ENCODE data around the gene CGB7. TPM values are rescaled to one million over a fixed set of nuclear protein-coding genes. Genes with fewer than 3 reads are reported as not detected.
"Not testable (repeated sequence)": the region's sequence is repeated elsewhere in the genome, so short reads cannot be mapped to it uniquely, and the experiment has no call there.

The CGB7 gene
- total and polyA plus RNA-seq, 9 of the 15 experiments (the other 6 are each of a cell fraction or from before 2014, with no cell fraction given), result not detected

GRCh38 chr19:49036815-49037214, 20.7 kb downstream of the CGB7 start, which contains the start of gene CGB1:
Gene CGB1, minus strand, starts transcription at chr19:49036895. Its CDS starts 184 bp downstream, at chr19:49036711.
- peak; percentile 93 for ATAC-seq
- H3K79me2 ChIP-seq (ENCODE audit: control insufficient read depth, insufficient read depth, low read length); H3K4me3 ChIP-seq; H3K4me2 ChIP-seq (ENCODE audit: insufficient read depth, low read length); H3K4me1 ChIP-seq (replicated peaks in 1 of 2; ENCODE audit: control insufficient read depth in 2 of 2, insufficient read depth in 2 of 2, low read length in 2 of 2); H3K36me3 ChIP-seq (ENCODE audit: control insufficient read depth, insufficient read depth, low read length); H3K9me3 ChIP-seq (replicated peaks; ENCODE audit: control insufficient read depth, insufficient read depth, low read depth, low read length); H3K27me3 ChIP-seq (ENCODE audit: control insufficient read depth in 2 of 2, insufficient read depth in 2 of 2, low read length in 2 of 2); intact Hi-C loops (cut with micrococcal nuclease); H3K9me1 ChIP-seq (ENCODE audit: control insufficient read depth, insufficient read depth, low read length); H3K27ac ChIP-seq (ENCODE audit: extremely low read depth, low read depth, low read length); POLR2A ChIA-PET; in situ Hi-C loops (cut with MboI); H3K9ac ChIP-seq (ENCODE audit: insufficient read depth in 1 of 2, low read depth in 2 of 2, low read length in 2 of 2); BruUV-seq (replicated peaks); H4K20me1 ChIP-seq (replicated peaks; ENCODE audit: control insufficient read depth, insufficient read depth, low read length); H2AFZ ChIP-seq (ENCODE audit: low read depth, low read length); CTCF ChIA-PET (ENCODE audit: low intra/inter-chr PET ratio): not testable (repeated sequence)
- peak; percentile 78 to 89 (median 83) for DNase-seq (ENCODE audit: extremely low read depth in 1 of 4, low spot score in 3 of 4)
- peak; percentile 96 for FAIRE-seq
- 0% methylated on average over 13 of the region's 18 CpGs for WGBS (ENCODE audit: insufficient coverage, low coverage, missing lambda C conversion rate)
- TF ChIP-seq MBD2 (IDR thresholded peaks at IDR 0.05; ENCODE audit: borderline replicate concordance, low read depth) (peak; percentile 53; the same call in 1 of the 2 replicates), CREM (IDR thresholded peaks at IDR 0.05; ENCODE audit: low read depth) (peak; percentile 93), ZBTB12 (CRISPR knock-in tag; IDR thresholded peaks at IDR 0.05) (peak; percentile 68), BDP1 (IDR thresholded peaks at IDR 0.05; ENCODE audit: insufficient read depth, insufficient read length) (peak; percentile 28), POLR2H (tag; IDR thresholded peaks at IDR 0.05; ENCODE audit: low read depth) (peak; percentile 98), CXXC5 (CRISPR knock-in tag; IDR thresholded peaks at IDR 0.05) (peak; percentile 90), HINFP (tag; conservative IDR thresholded peaks at IDR 0.05; ENCODE audit: low read depth) (0 out of 2 replicates have a peak, but pooled peaks have one; percentile 46), TCF7L2 (IDR thresholded peaks at IDR 0.05; ENCODE audit: low read depth, low read length) (peak; percentile 87), CTBP1 (IDR thresholded peaks at IDR 0.05; ENCODE audit: borderline replicate concordance) (peak; percentile 96), RAD21 (CRISPR knock-in tag; conservative IDR thresholded peaks at IDR 0.05 in 1 of 2, IDR thresholded peaks at IDR 0.05 in 1 of 2) (peak in 1 of 2 experiments; percentile 42; a peak in 2 of 4 replicates), JUND (IDR thresholded peaks at IDR 0.05; ENCODE audit: borderline replicate concordance, low read depth, low read length) (peak; percentile 82), JUND (tag; IDR thresholded peaks at IDR 0.05; ENCODE audit: borderline replicate concordance, low read depth, low read length) (peak; percentile 65; the same call in 1 of the 3 replicates), NFIC (IDR thresholded peaks at IDR 0.05) (0 out of 2 replicates have a peak, but pooled peaks have one; percentile 18), KDM1A (IDR thresholded peaks at IDR 0.05) (peak; percentile 84 to 93)
- TF ChIP-seq, protein P1, sequence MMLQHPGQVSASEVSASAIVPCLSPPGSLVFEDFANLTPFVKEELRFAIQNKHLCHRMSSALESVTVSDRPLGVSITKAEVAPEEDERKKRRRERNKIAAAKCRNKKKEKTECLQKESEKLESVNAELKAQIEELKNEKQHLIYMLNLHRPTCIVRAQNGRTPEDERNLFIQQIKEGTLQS (IDR thresholded peaks at IDR 0.05), result peak; percentile 85
- TF ChIP-seq, protein P1 (CRISPR knock-in tag; conservative IDR thresholded peaks at IDR 0.05), result not testable (repeated sequence)
